Trophoblast cell (in vitro differentiated cells and primary cell): ENCODE measurements around the gene CD300H.

Experiments
- DNase-seq, 2 donors: peaks; one replicate each; pipeline ENCODE4 v3.0.0-alpha.2; 2016
- H2AFZ ChIP-seq: 2 replicates; pipeline ENCODE4 v1.6.1; 2013; ENCODE audit warnings: low read length, moderate library complexity, mild to moderate bottlenecking; ENCODE audit not compliant: insufficient read depth, poor library complexity
- H2AK5ac ChIP-seq: 2 replicates; pipeline ENCODE4 v1.6.1; 2013; ENCODE audit warnings: mild to moderate bottlenecking, low read length
- H2BK120ac ChIP-seq: 2 replicates; pipeline ENCODE4 v1.6.1; 2013; ENCODE audit warnings: low read length, mild to moderate bottlenecking, moderate library complexity; ENCODE audit not compliant: insufficient read depth, poor library complexity
- H2BK12ac ChIP-seq: 2 replicates; pipeline ENCODE4 v1.6.1; 2013; ENCODE audit warnings: mild to moderate bottlenecking, low read length, moderate library complexity
- H2BK5ac ChIP-seq: 2 replicates; pipeline ENCODE4 v1.6.1; 2013; ENCODE audit warnings: low read length, low read depth, moderate library complexity, mild to moderate bottlenecking; ENCODE audit not compliant: poor library complexity
- H3K14ac ChIP-seq: 2 replicates; pipeline ENCODE4 v1.6.1; 2013; ENCODE audit warnings: mild to moderate bottlenecking, low read length
- H3K18ac ChIP-seq: 2 replicates; pipeline ENCODE4 v1.6.1; 2013; ENCODE audit warnings: mild to moderate bottlenecking, low read length
- H3K23ac ChIP-seq: 2 replicates; pipeline ENCODE4 v1.6.1; 2013; ENCODE audit warnings: low read length
- H3K27ac ChIP-seq: 2 replicates; pipeline ENCODE4 v1.5.1; 2013; ENCODE audit warnings: low read depth, mild to moderate bottlenecking, inconsistent platforms, low read length, moderate library complexity
- H3K27me3 ChIP-seq: 2 replicates; pipeline ENCODE4 v1.6.1; 2013; ENCODE audit warnings: inconsistent platforms, mild to moderate bottlenecking, low read length, moderate library complexity; ENCODE audit not compliant: insufficient read depth
- H3K36me3 ChIP-seq, 2 experiments: 1 replicate in 1 of 2; 2 replicates in 1 of 2; pipeline ENCODE4 v1.6.1; 2013; ENCODE audit warnings: low read length in 2 of 2, mild to moderate bottlenecking in 2 of 2, moderate library complexity in 1 of 2; ENCODE audit not compliant: insufficient read depth in 2 of 2, control insufficient read depth in 1 of 2
- H3K4ac ChIP-seq: 2 replicates; pipeline ENCODE4 v1.6.1; 2013; ENCODE audit warnings: low read depth, mild to moderate bottlenecking, low read length, moderate library complexity
- H3K4me1 ChIP-seq, 2 experiments: 1 replicate in 1 of 2; 2 replicates in 1 of 2; pipeline ENCODE4 v1.6.1; 2013; ENCODE audit warnings: low read length in 2 of 2, mild to moderate bottlenecking in 2 of 2, moderate library complexity in 1 of 2; ENCODE audit not compliant: insufficient read depth in 2 of 2, control insufficient read depth in 1 of 2
- H3K4me2 ChIP-seq: 2 replicates; pipeline ENCODE4 v1.6.1; 2013; ENCODE audit warnings: inconsistent platforms, mild to moderate bottlenecking, low read length, moderate library complexity
- H3K4me3 ChIP-seq: 2 replicates; pipeline ENCODE4 v1.5.1; 2013; ENCODE audit warnings: mild to moderate bottlenecking, low read depth, low read length, inconsistent platforms
- H3K79me1 ChIP-seq: one replicate; pipeline ENCODE4 v1.6.1; 2013; ENCODE audit warnings: low read length
- H3K79me2 ChIP-seq: 2 replicates; pipeline ENCODE4 v1.6.1; 2013; ENCODE audit warnings: low read length, mild to moderate bottlenecking; ENCODE audit not compliant: control insufficient read depth, insufficient read depth, poor library complexity
- H3K9ac ChIP-seq: 2 replicates; pipeline ENCODE4 v1.6.1; 2013; ENCODE audit warnings: mild to moderate bottlenecking, low read length
- H3K9me3 ChIP-seq: 2 replicates; pipeline ENCODE4 v1.6.1; 2013; ENCODE audit warnings: low read depth, mild to moderate bottlenecking, control low read depth, inconsistent platforms, low read length; ENCODE audit not compliant: insufficient read depth
- H4K12ac ChIP-seq: 2 replicates; pipeline ENCODE4 v1.6.1; 2013; ENCODE audit warnings: low read depth, mild to moderate bottlenecking, low read length, moderate library complexity
- H4K8ac ChIP-seq: 2 replicates; pipeline ENCODE4 v1.6.1; 2013; ENCODE audit warnings: low read depth, mild to moderate bottlenecking, low read length, moderate library complexity
- H4K91ac ChIP-seq: one replicate; pipeline ENCODE4 v1.6.1; 2013; ENCODE audit warnings: low read depth, mild to moderate bottlenecking, low read length, moderate library complexity
- WGBS: extraction: QIAGEN DNeasy Blood & Tissue Kit; methylation state at CpG from one replicate; pipeline ENCODE4 v1.1.7; 2013; ENCODE audit warnings: missing lambda C conversion rate; ENCODE audit not compliant: insufficient read length, insufficient coverage; ENCODE audit errors: extremely low coverage; 5-methylcytosine and 5-hydroxymethylcytosine counted together

Gene CD300H

GRCh38 chr17:74608511-74608910 is 41.2 kb upstream of the CD300H start:
- Histone ChIP-seq H3K9ac (no peak overlapping the region), H3K4ac (no peak overlapping the region), H3K4me3 (no peak overlapping the region), H3K36me3 (no peaks in the 10 kb centered on the region), H2BK12ac (no peak overlapping the region), H3K79me2 (no peaks in the 10 kb centered on the region), H3K14ac (no peak overlapping the region), H3K23ac (no peak overlapping the region), H2AFZ (no peak overlapping the region), H2BK5ac (no peak overlapping the region), H4K12ac (no peak overlapping the region), H3K4me2 (no peak overlapping the region), H3K18ac (no peak overlapping the region), H4K8ac (no peak overlapping the region), H2BK120ac (no peak overlapping the region), H3K27ac (no peak overlapping the region), H3K27me3 (peaks cover 2% of the 10 kb centered on the region), H4K91ac (no peak overlapping the region), H3K9me3 (peaks cover 7% of the 10 kb centered on the region), H3K4me1 (peaks cover 7 to 9% of the 10 kb centered on the region in 2 experiments), H2AK5ac (no peak overlapping the region), H3K79me1 (no peaks in the 10 kb centered on the region)
- WGBS: no CpG with 5 or more reads among the region's 3 CpGs
- no peak for DNase-seq

DNA sequence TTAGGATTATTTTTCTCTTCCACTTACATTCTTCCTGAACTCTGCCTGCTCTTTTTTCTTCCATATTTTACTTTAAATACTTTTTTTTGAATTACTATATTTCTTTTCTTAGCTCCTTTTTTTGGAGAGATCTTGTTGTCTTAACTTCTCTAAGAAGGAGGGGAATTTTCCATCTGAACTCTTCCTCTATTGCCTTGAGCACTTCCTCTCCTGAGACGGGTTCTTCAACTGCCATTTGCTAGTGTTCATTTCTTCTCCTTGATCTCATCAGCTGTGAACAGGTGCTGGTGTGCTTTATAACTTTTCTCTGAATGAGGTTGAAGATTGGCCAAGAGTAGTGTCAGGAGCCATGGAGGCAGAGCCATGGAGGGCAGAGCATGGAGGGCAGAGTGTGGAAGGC is 39.9 kb upstream of the CD300H start:
- no peak overlapping the region for H2BK120ac ChIP-seq
- no CpG with 5 or more reads among the region's 1 CpG for WGBS
- H2BK12ac ChIP-seq: no peak overlapping the region
- no peak for DNase-seq
- H3K9ac ChIP-seq: no peak overlapping the region
- H2AFZ ChIP-seq: no peak overlapping the region
- H3K4me2 ChIP-seq: no peak overlapping the region
- no peak overlapping the region for H3K4me3 ChIP-seq
- no peaks in the 10 kb centered on the region for H3K36me3 ChIP-seq
- peaks cover 7% of the 10 kb centered on the region for H3K9me3 ChIP-seq
- no peak overlapping the region for H3K23ac ChIP-seq
- H3K79me2 ChIP-seq: no peaks in the 10 kb centered on the region
- H4K12ac ChIP-seq: no peak overlapping the region
- no peak overlapping the region for H4K8ac ChIP-seq
- H3K4me1 ChIP-seq: peaks cover 7 to 9% of the 10 kb centered on the region in 2 experiments
- no peak overlapping the region for H4K91ac ChIP-seq
- no peak overlapping the region for H3K27ac ChIP-seq
- no peak overlapping the region for H3K4ac ChIP-seq
- H2AK5ac ChIP-seq: no peak overlapping the region
- H2BK5ac ChIP-seq: no peak overlapping the region
- no peak overlapping the region for H3K14ac ChIP-seq
- H3K27me3 ChIP-seq: peaks cover 2% of the 10 kb centered on the region
- H3K18ac ChIP-seq: no peak overlapping the region
- H3K79me1 ChIP-seq: no peaks in the 10 kb centered on the region

GRCh38 chr17:74606050-74606449 is 38.7 kb upstream of the CD300H start:
- Histone ChIP-seq H3K79me2 (no peaks in the 10 kb centered on the region), H3K18ac (no peak overlapping the region), H4K8ac (no peak overlapping the region), H4K91ac (no peak overlapping the region), H3K14ac (no peak overlapping the region), H3K27ac (no peak overlapping the region), H2AFZ (no peak overlapping the region), H3K4me2 (no peak overlapping the region), H2BK12ac (no peak overlapping the region), H3K4me1 (peaks cover 7 to 9% of the 10 kb centered on the region in 2 experiments), H2BK120ac (no peak overlapping the region), H3K27me3 (no peaks in the 10 kb centered on the region), H3K79me1 (no peaks in the 10 kb centered on the region), H2BK5ac (no peak overlapping the region), H3K9ac (no peak overlapping the region), H3K36me3 (no peaks in the 10 kb centered on the region), H3K23ac (no peak overlapping the region), H3K4ac (no peak overlapping the region), H2AK5ac (no peak overlapping the region), H3K9me3 (peaks cover 7% of the 10 kb centered on the region), H3K4me3 (no peak overlapping the region), H4K12ac (no peak overlapping the region)
- WGBS: no CpG with 5 or more reads among the region's 8 CpGs
- DNase-seq: no peak

DNA sequence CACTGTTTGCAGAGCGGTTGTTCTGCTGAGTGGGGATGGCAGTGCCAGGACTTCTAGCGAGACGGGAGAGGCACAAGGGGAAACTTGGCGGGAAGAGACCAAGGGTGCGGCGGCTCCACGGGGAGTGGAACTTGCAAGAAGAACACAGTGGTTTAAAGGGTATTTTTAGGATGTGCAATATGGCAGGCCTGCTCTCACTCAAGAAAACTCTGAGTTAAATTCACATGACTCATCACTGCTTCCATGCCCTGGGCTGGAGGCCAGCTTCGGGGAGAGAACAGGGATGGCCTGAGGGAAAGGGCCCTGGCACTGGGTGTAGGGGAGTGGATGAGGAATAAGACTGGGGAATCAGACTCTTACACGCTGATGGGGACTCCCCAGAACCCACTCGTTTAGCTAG is 38.1 kb upstream of the CD300H start:
- no peak overlapping the region for H3K27ac ChIP-seq
- DNase-seq: peak in 1 of 2 donors; percentile 45
- H3K4me3 ChIP-seq: no peak overlapping the region
- no peak overlapping the region for H2AK5ac ChIP-seq
- no peaks in the 10 kb centered on the region for H3K36me3 ChIP-seq
- no peak overlapping the region for H2BK120ac ChIP-seq
- H4K12ac ChIP-seq: no peak overlapping the region
- no peak overlapping the region for H4K8ac ChIP-seq
- no peaks in the 10 kb centered on the region for H3K27me3 ChIP-seq
- no peaks in the 10 kb centered on the region for H3K79me1 ChIP-seq
- H3K14ac ChIP-seq: no peak overlapping the region
- no peak overlapping the region for H3K4me2 ChIP-seq
- H3K23ac ChIP-seq: no peak overlapping the region
- no peak overlapping the region for H2BK5ac ChIP-seq
- peaks cover 7% of the 10 kb centered on the region for H3K9me3 ChIP-seq
- H2BK12ac ChIP-seq: no peak overlapping the region
- no CpG with 5 or more reads among the region's 10 CpGs for WGBS
- no peak overlapping the region for H3K18ac ChIP-seq
- peaks cover 7 to 9% of the 10 kb centered on the region in 2 experiments for H3K4me1 ChIP-seq
- H3K4ac ChIP-seq: no peak overlapping the region
- no peak overlapping the region for H4K91ac ChIP-seq
- no peak overlapping the region for H2AFZ ChIP-seq
- no peaks in the 10 kb centered on the region for H3K79me2 ChIP-seq
- no peak overlapping the region for H3K9ac ChIP-seq
